Measurements from ENCODE around the gene MCRIP1. TPM values are rescaled to one million over a fixed set of nuclear protein-coding genes. Genes with fewer than 3 reads are reported as not detected.
"Not testable (repeated sequence)": the region's sequence is repeated elsewhere in the genome, so short reads cannot be mapped to it uniquely, and the experiment has no call there.

Gene MCRIP1
- total RNA-seq, 1 donor from 2014 or later, result 106 TPM

GRCh38 chr17:81842378-81842724 is 9.3 kb upstream of the MCRIP1 start:
- H3K27ac ChIP-seq (ENCODE audit: low read depth, low read length), result no peak overlapping the region
- H3K4me1 ChIP-seq (ENCODE audit: insufficient read depth, low read length), result no peaks in the 10 kb centered on the region
- no peak overlapping the region for H3K4me2 ChIP-seq (ENCODE audit: low read length)
- Mint-ChIP-seq H3K27ac (ENCODE audit: unreplicated experiment) (no peak overlapping the region), H3K36me3 (ENCODE audit: low read depth, unreplicated experiment) (peaks cover 13% of the 10 kb centered on the region), H3K27me3 (ENCODE audit: low read depth, unreplicated experiment) (no peaks in the 10 kb centered on the region), H3K9me3 (ENCODE audit: unreplicated experiment) (no peaks in the 10 kb centered on the region), H3K4me3 (ENCODE audit: unreplicated experiment) (no peak overlapping the region), H3K4me1 (ENCODE audit: low read depth, unreplicated experiment) (no peaks in the 10 kb centered on the region)
- H2AFZ ChIP-seq (ENCODE audit: low read depth, low read length), result no peak overlapping the region
- H3K36me3 ChIP-seq (ENCODE audit: insufficient read depth, low read length), result peaks cover 34% of the 10 kb centered on the region
- DNase-seq (ENCODE audit: low read depth) (no peak), FAIRE-seq (no peak)
- peaks cover 61% of the 10 kb centered on the region for H4K20me1 ChIP-seq (ENCODE audit: insufficient read depth, low read length)
- H3K9ac ChIP-seq (ENCODE audit: low read length), result no peak overlapping the region
- H3K4me3 ChIP-seq (ENCODE audit: insufficient read depth, low read depth, low read length), result no peak overlapping the region
- TF ChIP-seq EZH2 (IDR thresholded peaks at IDR 0.05; ENCODE audit: insufficient read depth, low read length), result no peak
- no peak for TF ChIP-seq CTCF (IDR thresholded peaks at IDR 0.05; ENCODE audit: insufficient read depth, low read depth, low read length)
- no peaks in the 10 kb centered on the region for H3K9me3 ChIP-seq (ENCODE audit: insufficient read depth, low read depth, low read length)
- H3K79me2 ChIP-seq (ENCODE audit: insufficient read depth, low read length), result peaks cover 4% of the 10 kb centered on the region
- no peaks in the 10 kb centered on the region for H3K27me3 ChIP-seq (ENCODE audit: insufficient read depth, low read length)

GRCh38 chr17:81841866-81842265 is 8.8 kb upstream of the MCRIP1 start:
- DNase-seq (ENCODE audit: low read depth), result no peak
- Histone ChIP-seq H3K9me3 (ENCODE audit: insufficient read depth, low read depth, low read length) (no peaks in the 10 kb centered on the region), H3K36me3 (ENCODE audit: insufficient read depth, low read length) (peaks cover 30% of the 10 kb centered on the region), H3K4me3 (ENCODE audit: insufficient read depth, low read depth, low read length) (no peak overlapping the region), H3K4me2 (ENCODE audit: low read length) (no peak overlapping the region), H2AFZ (ENCODE audit: low read depth, low read length) (no peak overlapping the region), H3K79me2 (ENCODE audit: insufficient read depth, low read length) (no peaks in the 10 kb centered on the region), H3K4me1 (ENCODE audit: insufficient read depth, low read length) (no peaks in the 10 kb centered on the region), H3K9ac (ENCODE audit: low read length) (no peak overlapping the region), H3K27ac (ENCODE audit: low read depth, low read length) (no peak overlapping the region), H3K27me3 (ENCODE audit: insufficient read depth, low read length) (no peaks in the 10 kb centered on the region), H4K20me1 (ENCODE audit: insufficient read depth, low read length) (peaks cover 56% of the 10 kb centered on the region)
- peaks cover 13% of the 10 kb centered on the region for H3K36me3 Mint-ChIP-seq (ENCODE audit: low read depth, unreplicated experiment)
- no peaks in the 10 kb centered on the region for H3K9me3 Mint-ChIP-seq (ENCODE audit: unreplicated experiment)
- H3K27ac Mint-ChIP-seq (ENCODE audit: unreplicated experiment), result no peak overlapping the region
- TF ChIP-seq CTCF (IDR thresholded peaks at IDR 0.05; ENCODE audit: insufficient read depth, low read depth, low read length), result no peak
- TF ChIP-seq EZH2 (IDR thresholded peaks at IDR 0.05; ENCODE audit: insufficient read depth, low read length), result no peak
- no peaks in the 10 kb centered on the region for H3K4me1 Mint-ChIP-seq (ENCODE audit: low read depth, unreplicated experiment)
- FAIRE-seq, result no peak
- no peaks in the 10 kb centered on the region for H3K27me3 Mint-ChIP-seq (ENCODE audit: low read depth, unreplicated experiment)
- no peak overlapping the region for H3K4me3 Mint-ChIP-seq (ENCODE audit: unreplicated experiment)

- peaks cover 10% of the 10 kb centered on the region for H3K36me3 Mint-ChIP-seq (ENCODE audit: low read depth, unreplicated experiment)
- H3K4me2 ChIP-seq (ENCODE audit: low read length), result no peak overlapping the region
- no peaks in the 10 kb centered on the region for H3K27me3 ChIP-seq (ENCODE audit: insufficient read depth, low read length)
- no peaks in the 10 kb centered on the region for H3K9me3 ChIP-seq (ENCODE audit: insufficient read depth, low read depth, low read length)
- H3K79me2 ChIP-seq (ENCODE audit: insufficient read depth, low read length), result no peaks in the 10 kb centered on the region
- FAIRE-seq (no peak), DNase-seq (ENCODE audit: low read depth) (no peak)
- H4K20me1 ChIP-seq (ENCODE audit: insufficient read depth, low read length), result peaks cover 48% of the 10 kb centered on the region
- H3K36me3 ChIP-seq (ENCODE audit: insufficient read depth, low read length), result peaks cover 23% of the 10 kb centered on the region
- no peaks in the 10 kb centered on the region for H3K4me1 Mint-ChIP-seq (ENCODE audit: low read depth, unreplicated experiment)
- H3K4me1 ChIP-seq (ENCODE audit: insufficient read depth, low read length), result no peaks in the 10 kb centered on the region
- H3K9ac ChIP-seq (ENCODE audit: low read length), result no peak overlapping the region
- no peak overlapping the region for H3K27ac ChIP-seq (ENCODE audit: low read depth, low read length)
- no peak overlapping the region for H2AFZ ChIP-seq (ENCODE audit: low read depth, low read length)
- TF ChIP-seq CTCF (IDR thresholded peaks at IDR 0.05; ENCODE audit: insufficient read depth, low read depth, low read length) (no peak), EZH2 (IDR thresholded peaks at IDR 0.05; ENCODE audit: insufficient read depth, low read length) (no peak)
- H3K9me3 Mint-ChIP-seq (ENCODE audit: unreplicated experiment), result no peaks in the 10 kb centered on the region
- H3K27me3 Mint-ChIP-seq (ENCODE audit: low read depth, unreplicated experiment), result no peaks in the 10 kb centered on the region
- no peak overlapping the region for H3K4me3 ChIP-seq (ENCODE audit: insufficient read depth, low read depth, low read length)
- no peak overlapping the region for H3K27ac Mint-ChIP-seq (ENCODE audit: unreplicated experiment)
- H3K4me3 Mint-ChIP-seq (ENCODE audit: unreplicated experiment), result no peak overlapping the region
Measured at GRCh38 chr17:81840826-81841778, 8.0 kb upstream of the MCRIP1 start.

- H3K27me3 Mint-ChIP-seq (ENCODE audit: low read depth, unreplicated experiment); H3K9me3 Mint-ChIP-seq (ENCODE audit: unreplicated experiment); H3K9ac ChIP-seq (ENCODE audit: low read length); H3K36me3 Mint-ChIP-seq (ENCODE audit: low read depth, unreplicated experiment); H3K4me3 ChIP-seq (ENCODE audit: insufficient read depth, low read depth, low read length); H3K9me3 ChIP-seq (ENCODE audit: insufficient read depth, low read depth, low read length); H3K27ac ChIP-seq (ENCODE audit: low read depth, low read length); DNase-seq (ENCODE audit: low read depth); FAIRE-seq; H2AFZ ChIP-seq (ENCODE audit: low read depth, low read length); H3K27me3 ChIP-seq (ENCODE audit: insufficient read depth, low read length); H3K4me1 Mint-ChIP-seq (ENCODE audit: low read depth, unreplicated experiment); H3K79me2 ChIP-seq (ENCODE audit: insufficient read depth, low read length); H3K4me2 ChIP-seq (ENCODE audit: low read length); H3K4me1 ChIP-seq (ENCODE audit: insufficient read depth, low read length); H3K4me3 Mint-ChIP-seq (ENCODE audit: unreplicated experiment): not testable (repeated sequence)
- Histone ChIP-seq H3K36me3 (ENCODE audit: insufficient read depth, low read length) (peaks cover 15% of the 10 kb centered on the region), H4K20me1 (ENCODE audit: insufficient read depth, low read length) (peaks cover 40% of the 10 kb centered on the region)
- H3K27ac Mint-ChIP-seq (ENCODE audit: unreplicated experiment), result peak overlapping the region; percentile 72
Measured at GRCh38 chr17:81840059-81840458, 7.0 kb upstream of the MCRIP1 start.

All from astrocyte (in vitro differentiated cells and primary cell).